HepG2 (cell line): ENCODE measurements around the gene PRKAG1. TPM values are rescaled to one million over a fixed set of nuclear protein-coding genes. Genes with fewer than 3 reads are reported as not detected.

Source experiments
- CENPX ChIP-seq: sonication (generic); formaldehyde crosslinking; IDR thresholded peaks from 2 replicates; pipeline ENCODE4 v1.9.0; 2021; ENCODE audit warnings: mild to moderate bottlenecking, missing genetic modification reagents, moderate library complexity
- CHD2 ChIP-seq: IDR thresholded peaks from 2 replicates; pipeline ENCODE4 v1.6.1; 2011; ENCODE audit warnings: low read depth, low read length, improper control_type of control experiment
- DBP ChIP-seq: sonication (generic); formaldehyde crosslinking; IDR thresholded peaks from 2 replicates; pipeline ENCODE4 v1.4.0; 2020; ENCODE audit warnings: missing genetic modification reagents; ENCODE audit errors: not compliant biosample characterization
- E2F1 ChIP-seq: sonication (generic); formaldehyde crosslinking; IDR thresholded peaks from 2 replicates; pipeline ENCODE4 v1.5.0; 2020; ENCODE audit warnings: missing genetic modification reagents
- ELF1 ChIP-seq: sonication (generic); formaldehyde crosslinking; IDR thresholded peaks from 2 replicates; pipeline ENCODE4 v1.4.0; 2020; ENCODE audit warnings: missing genetic modification reagents
- GRHL1 ChIP-seq: sonication (generic); formaldehyde crosslinking; conservative IDR thresholded peaks from 2 replicates; pipeline ENCODE4 v1.8.0; 2022; ENCODE audit warnings: missing genetic modification reagents
- GZF1 ChIP-seq: sonication (generic); formaldehyde crosslinking; IDR thresholded peaks from 2 replicates; pipeline ENCODE4 v1.5.1; 2020; ENCODE audit warnings: mild to moderate bottlenecking, missing genetic modification reagents
- HIVEP1 ChIP-seq: sonication (generic); formaldehyde crosslinking; IDR thresholded peaks from 2 replicates; pipeline ENCODE4 v1.4.0; 2020; ENCODE audit warnings: mild to moderate bottlenecking, missing genetic modification reagents
- ISL2 ChIP-seq: sonication (generic); formaldehyde crosslinking; IDR thresholded peaks from 2 replicates; pipeline ENCODE4 v1.5.0; 2020; ENCODE audit warnings: missing genetic modification reagents
- PAF1 ChIP-seq: IDR thresholded peaks from 2 replicates; pipeline ENCODE4 v1.6.1; 2016; ENCODE audit warnings: missing genetic modification reagents, missing compliant biosample characterization
- POLR2G ChIP-seq: fragments of 200-400 bp; formaldehyde crosslinking; IDR thresholded peaks from 2 replicates; pipeline ENCODE4 v1.6.1; 2018; ENCODE audit warnings: mild to moderate bottlenecking, low read depth, low read length, moderate library complexity
- RFX5 ChIP-seq: IDR thresholded peaks from 2 replicates; pipeline ENCODE4 v1.6.1; 2011; ENCODE audit warnings: low read depth, low read length, improper control_type of control experiment
- ZBTB42 ChIP-seq: sonication (generic); formaldehyde crosslinking; IDR thresholded peaks from 2 replicates; pipeline ENCODE4 v1.5.0; 2020; ENCODE audit warnings: mild to moderate bottlenecking, missing genetic modification reagents
- ZFP36L1 ChIP-seq: sonication (generic); formaldehyde crosslinking; IDR thresholded peaks from 2 replicates; pipeline ENCODE4 v1.8.0; 2022; ENCODE audit warnings: mild to moderate bottlenecking, missing genetic modification reagents, moderate library complexity
- ZFYVE20 ChIP-seq: sonication (generic); formaldehyde crosslinking; IDR thresholded peaks from 2 replicates; pipeline ENCODE4 v1.8.0; 2023; ENCODE audit warnings: low read depth, mild to moderate bottlenecking, moderate library complexity, missing genetic modification reagents, borderline replicate concordance
- ZNF337 ChIP-seq: sonication (generic); formaldehyde crosslinking; IDR thresholded peaks from 2 replicates; pipeline ENCODE4 v1.5.1; 2020; ENCODE audit warnings: missing genetic modification reagents, low read depth, mild to moderate bottlenecking, borderline replicate concordance
- ZNF441 ChIP-seq: sonication (generic); formaldehyde crosslinking; IDR thresholded peaks from 2 replicates; pipeline ENCODE4 v1.7.0; 2021; ENCODE audit warnings: missing genetic modification reagents, borderline replicate concordance
- ZNF564 ChIP-seq: sonication (generic); formaldehyde crosslinking; IDR thresholded peaks from 2 replicates; pipeline ENCODE4 v1.8.1; 2023; ENCODE audit warnings: mild to moderate bottlenecking, missing genetic modification reagents
- ZNF580 ChIP-seq: IDR thresholded peaks from 2 replicates; pipeline ENCODE4 v1.6.1; 2016; ENCODE audit warnings: low read depth, borderline replicate concordance
- ZNF773 ChIP-seq: sonication (generic); formaldehyde crosslinking; IDR thresholded peaks from 2 replicates; pipeline ENCODE4 v1.4.0; 2020; ENCODE audit warnings: missing genetic modification reagents, borderline replicate concordance
- ZNF780A ChIP-seq: sonication (generic); formaldehyde crosslinking; IDR thresholded peaks from 2 replicates; pipeline ENCODE4 v1.8.0; 2022; ENCODE audit warnings: mild to moderate bottlenecking, missing genetic modification reagents, moderate library complexity
- ZNF83 ChIP-seq: sonication (generic); formaldehyde crosslinking; IDR thresholded peaks from 2 replicates; pipeline ENCODE4 v1.4.0; 2020; ENCODE audit warnings: missing genetic modification reagents, mild to moderate bottlenecking, borderline replicate concordance
- polyA plus RNA-seq, 8 experiments: library from polyadenylated mRNA; depleted of rRNA in 3 of 8; stranded (reverse) in 7 of 8; unstranded in 1 of 8; fragments of >200 nt; fragmentation: Illumina TruSeq in 4 of 8; extraction: Trizol in 4 of 8; gene quantifications; 2 replicates each; pipeline versions ENCODE4 v1.2.1 to v1.2.3, GENCODE V29; 2011 to 2016; ENCODE audit warnings: low read depth in 4 of 8, missing spikeins in 1 of 8, mixed read lengths in 1 of 8; ENCODE audit not compliant: insufficient read depth in 1 of 8
- total RNA-seq, 5 experiments: library from RNA; depleted of rRNA; stranded (reverse); fragments of >200 nt; fragmentation: Illumina TruSeq; extraction: Trizol; gene quantifications; 2 replicates each; pipeline ENCODE4 v1.2.3, GENCODE V29; 2016; ENCODE audit warnings: low read depth in 1 of 5
- TF ChIP-seq, protein P1 (sequence below): sonication (generic); formaldehyde crosslinking; IDR thresholded peaks from 2 replicates; pipeline ENCODE4 v1.4.0; 2020; ENCODE audit warnings: missing genetic modification reagents
- TF ChIP-seq, protein P2 (sequence below): IDR thresholded peaks from 2 replicates; pipeline ENCODE4 v1.6.1; 2012; ENCODE audit warnings: inconsistent platforms

Gene PRKAG1
- total and polyA plus RNA-seq, 2 of the 13 experiments (the other 11 are each of a cell fraction or from before 2014, with no cell fraction given): 26.1 to 32.8 TPM

GRCh38 chr12:48957141-48958048 is 61.2 kb downstream of the PRKAG1 start, which contains the start of gene ARF3 (continued):
- no peak for TF ChIP-seq ZNF337 (CRISPR knock-in tag)
- TF ChIP-seq CHD2: peak; percentile 100
- TF ChIP-seq GZF1 (CRISPR knock-in tag): peak; percentile 58; the same call in 1 of the 2 replicates
- TF ChIP-seq ELF1 (CRISPR knock-in tag): peak; percentile 89
- TF ChIP-seq ZNF580 (CRISPR knock-in tag): no peak
- no peak for TF ChIP-seq CENPX (CRISPR knock-in tag)
- TF ChIP-seq, protein P1, sequence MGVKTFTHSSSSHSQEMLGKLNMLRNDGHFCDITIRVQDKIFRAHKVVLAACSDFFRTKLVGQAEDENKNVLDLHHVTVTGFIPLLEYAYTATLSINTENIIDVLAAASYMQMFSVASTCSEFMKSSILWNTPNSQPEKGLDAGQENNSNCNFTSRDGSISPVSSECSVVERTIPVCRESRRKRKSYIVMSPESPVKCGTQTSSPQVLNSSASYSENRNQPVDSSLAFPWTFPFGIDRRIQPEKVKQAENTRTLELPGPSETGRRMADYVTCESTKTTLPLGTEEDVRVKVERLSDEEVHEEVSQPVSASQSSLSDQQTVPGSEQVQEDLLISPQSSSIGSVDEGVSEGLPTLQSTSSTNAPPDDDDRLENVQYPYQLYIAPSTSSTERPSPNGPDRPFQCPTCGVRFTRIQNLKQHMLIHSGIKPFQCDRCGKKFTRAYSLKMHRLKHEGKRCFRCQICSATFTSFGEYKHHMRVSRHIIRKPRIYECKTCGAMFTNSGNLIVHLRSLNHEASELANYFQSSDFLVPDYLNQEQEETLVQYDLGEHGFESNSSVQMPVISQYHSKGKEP: no peak
- TF ChIP-seq HIVEP1 (CRISPR knock-in tag): no peak
- no peak for TF ChIP-seq GRHL1 (CRISPR knock-in tag)
- TF ChIP-seq ZNF83 (CRISPR knock-in tag): no peak; the same call in 1 of the 2 replicates
- TF ChIP-seq E2F1 (CRISPR knock-in tag): no peak
- no peak for TF ChIP-seq DBP (CRISPR knock-in tag)
- TF ChIP-seq ZFYVE20 (CRISPR knock-in tag): no peak
- 0 out of 2 replicates have a peak, but pooled peaks have one; percentile 60 for TF ChIP-seq ZNF780A (CRISPR knock-in tag)
- no peak for TF ChIP-seq ZNF441 (CRISPR knock-in tag)
- TF ChIP-seq ZBTB42 (CRISPR knock-in tag): 0 out of 2 replicates have a peak, but pooled peaks have one; percentile 21
- TF ChIP-seq POLR2G: peak; percentile 89
- no peak for TF ChIP-seq RFX5
- no peak for TF ChIP-seq ZFP36L1 (CRISPR knock-in tag)
- TF ChIP-seq PAF1: no peak
- TF ChIP-seq ISL2 (CRISPR knock-in tag): no peak
- no peak for TF ChIP-seq ZNF773
- TF ChIP-seq, protein P2, sequence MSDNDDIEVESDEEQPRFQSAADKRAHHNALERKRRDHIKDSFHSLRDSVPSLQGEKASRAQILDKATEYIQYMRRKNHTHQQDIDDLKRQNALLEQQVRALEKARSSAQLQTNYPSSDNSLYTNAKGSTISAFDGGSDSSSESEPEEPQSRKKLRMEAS: peak; percentile 58
- TF ChIP-seq ZNF564 (CRISPR knock-in tag): no peak
